GM12892 (cell line): ENCODE data around the gene COG5.

Source experiments
- DNase-seq: peaks from one replicate; pipeline ENCODE4 v3.0.0; 2011; ENCODE audit not compliant: insufficient read length
- FAIRE-seq: peaks from 2 replicates; lab custom pipeline; 2011; peaks lifted over from hg19 to GRCh38; lab: Jason Lieb, UNC
- POLR2A ChIP-seq: IDR thresholded peaks from 2 replicates; pipeline ENCODE4 v1.6.1; 2011; ENCODE audit warnings: low read depth, low read length, control low read depth
- POLR2AphosphoS5 ChIP-seq: IDR thresholded peaks from 2 replicates; pipeline ENCODE4 v1.6.1; 2011; ENCODE audit warnings: low read depth, low read length, control low read depth
- TAF1 ChIP-seq: IDR thresholded peaks from 2 replicates; pipeline ENCODE4 v1.6.1; 2011; ENCODE audit warnings: low read depth, mild to moderate bottlenecking, control low read depth, low read length, borderline replicate concordance

COG5 gene

DNA sequence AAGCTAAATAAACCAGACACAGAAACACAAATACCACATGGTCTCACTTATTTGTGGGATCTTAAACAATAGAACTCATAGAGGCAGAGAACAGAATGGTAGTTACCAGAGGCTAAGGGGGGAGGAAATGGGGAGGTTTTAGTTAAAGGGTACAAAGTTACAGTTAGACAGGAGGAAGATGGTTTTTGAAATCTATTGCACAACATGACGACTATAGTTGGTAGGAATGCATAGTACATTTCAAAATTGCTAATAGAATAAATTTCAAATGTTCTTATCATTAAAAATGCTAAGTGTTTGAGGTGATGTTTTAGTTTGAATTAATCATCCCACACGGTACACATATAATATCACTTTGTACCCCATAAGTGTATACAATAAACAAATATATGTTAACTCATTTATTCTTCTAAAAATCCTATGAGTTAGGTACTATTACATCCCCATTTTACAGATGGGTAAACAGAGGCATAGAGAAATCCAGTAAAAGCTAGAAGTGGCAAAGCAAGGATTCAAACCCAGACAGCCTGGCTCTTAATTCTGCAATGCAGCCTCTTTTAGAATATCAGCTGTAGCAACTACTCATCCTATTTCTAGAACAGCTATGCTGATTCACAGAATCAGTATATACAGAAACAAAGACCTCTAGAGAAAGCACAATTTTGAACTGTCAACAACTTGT, 344.0 kb downstream of the COG5 start:
- no peak for DNase-seq
- TF ChIP-seq POLR2AphosphoS5 (no peak), POLR2A (no peak), TAF1 (no peak)
- FAIRE-seq = no peak

DNA sequence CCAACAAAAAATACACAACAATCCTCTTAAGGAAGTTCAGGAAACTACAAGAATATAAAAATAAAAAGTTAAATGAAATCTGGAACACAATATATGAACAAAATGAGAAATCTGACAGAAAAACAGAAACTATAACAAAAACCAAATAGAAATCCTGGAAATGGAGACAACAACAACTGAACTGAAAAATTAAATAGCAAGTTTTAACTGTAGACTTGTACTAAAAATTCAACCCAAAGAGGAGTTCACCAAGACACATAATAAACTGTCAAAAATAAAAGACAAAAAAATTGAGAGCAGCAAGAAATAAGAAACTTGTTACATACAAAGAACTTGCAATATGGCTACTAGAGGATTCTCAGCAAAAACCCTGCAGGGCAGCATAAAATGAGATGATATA, 349.8 kb downstream of the COG5 start:
- FAIRE-seq (no peak), DNase-seq (no peak)
- TF ChIP-seq TAF1 = no peak
- no peak for TF ChIP-seq POLR2AphosphoS5
- no peak for TF ChIP-seq POLR2A

DNA sequence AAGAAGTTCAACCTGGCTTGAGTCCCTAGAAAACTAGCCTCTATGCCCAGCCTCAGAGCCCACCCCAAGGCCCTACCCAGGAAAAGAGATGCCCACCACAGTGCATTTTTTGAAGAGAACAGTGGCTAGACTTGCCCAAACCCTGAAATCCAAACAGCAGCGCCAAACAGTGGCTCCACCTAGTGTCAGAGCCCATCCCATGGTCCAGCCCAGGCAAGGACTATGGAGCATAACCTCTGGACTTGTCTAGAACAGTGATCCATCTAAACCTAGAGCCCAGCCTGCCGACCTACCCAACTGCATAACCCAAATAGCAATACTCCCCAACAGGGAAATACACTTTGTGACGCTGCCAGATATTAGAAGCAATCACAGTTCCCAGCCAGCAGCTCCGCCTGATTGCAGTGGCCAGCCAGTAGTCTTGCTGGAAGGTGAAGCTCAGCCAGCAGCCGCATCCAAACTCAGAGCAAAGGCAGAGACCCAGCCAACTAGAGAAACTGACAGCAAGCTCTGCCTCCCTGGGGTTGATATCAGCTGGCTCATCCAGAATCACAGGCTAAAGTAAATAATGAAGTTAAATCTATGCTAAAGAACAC, 350.4 kb downstream of the COG5 start:
- DNase-seq (no peak), FAIRE-seq (no peak)
- no peak for TF ChIP-seq TAF1
- no peak for TF ChIP-seq POLR2A

DNA sequence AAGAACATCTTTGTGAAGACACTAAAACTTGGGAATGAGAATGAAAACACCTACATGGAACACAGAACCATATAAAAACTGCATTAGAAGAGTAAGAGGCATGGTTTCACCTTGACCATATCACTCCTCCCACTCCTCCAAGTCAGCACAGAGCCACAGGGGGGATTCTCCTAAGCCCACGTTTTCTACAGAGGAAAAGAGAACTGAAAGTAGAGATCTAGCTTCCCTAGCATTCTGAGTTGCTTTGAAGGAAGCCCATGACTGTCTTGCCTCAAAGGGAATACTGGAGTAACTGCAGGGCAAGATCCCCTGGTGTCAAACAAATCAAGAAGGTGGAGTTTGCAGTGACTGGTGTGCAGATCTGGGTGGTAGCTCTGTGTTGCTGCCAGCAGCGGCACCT, 351.0 kb downstream of the COG5 start:
- DNase-seq (no peak), FAIRE-seq (no peak)
- TF ChIP-seq POLR2A = no peak
- TF ChIP-seq TAF1 = no peak
- TF ChIP-seq POLR2AphosphoS5 = no peak

DNA sequence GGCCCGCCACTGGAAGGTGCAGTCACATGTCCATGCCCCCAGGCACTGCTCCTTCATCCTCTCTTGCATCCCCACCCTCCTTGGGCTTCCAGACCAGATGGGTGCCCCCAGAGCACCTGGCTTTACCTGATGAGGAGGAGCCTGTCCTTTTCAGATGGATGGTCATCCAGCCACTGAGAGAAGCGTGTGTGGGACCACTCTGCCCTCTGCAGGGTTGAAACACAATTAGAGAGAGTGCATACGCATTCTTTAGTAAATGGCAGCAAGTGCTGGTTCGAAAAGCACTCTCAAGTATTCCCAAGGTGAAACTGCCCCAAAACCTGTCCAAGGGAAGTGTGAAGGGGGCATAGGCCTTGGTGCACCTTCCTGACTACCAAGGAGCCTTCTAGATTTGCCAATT, 353.3 kb downstream of the COG5 start:
- DNase-seq (no peak), FAIRE-seq (no peak)
- TF ChIP-seq TAF1 (no peak), POLR2A (no peak), POLR2AphosphoS5 (no peak)

DNA sequence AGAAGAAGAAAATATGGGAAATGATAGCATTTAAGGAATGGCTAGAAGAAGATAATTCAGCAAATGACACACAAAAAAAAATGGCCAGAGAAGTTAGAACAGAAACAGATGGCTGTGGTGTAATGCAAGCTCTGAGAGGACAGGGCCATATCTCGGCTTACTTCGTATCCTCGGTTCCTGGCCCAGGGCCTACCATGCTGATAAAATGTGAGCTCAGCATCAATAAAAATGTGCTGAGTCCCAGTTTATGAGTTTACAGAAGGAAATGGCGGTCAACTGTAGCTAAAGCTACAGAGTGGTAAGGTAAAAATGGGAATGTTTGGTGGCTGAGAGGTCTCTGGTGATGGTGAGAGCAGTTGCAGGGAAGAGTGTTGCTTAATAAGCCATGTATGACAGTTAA, 354.2 kb downstream of the COG5 start:
- no peak for DNase-seq
- no peak for FAIRE-seq
- TF ChIP-seq TAF1 (no peak), POLR2A (no peak), POLR2AphosphoS5 (no peak)

DNA sequence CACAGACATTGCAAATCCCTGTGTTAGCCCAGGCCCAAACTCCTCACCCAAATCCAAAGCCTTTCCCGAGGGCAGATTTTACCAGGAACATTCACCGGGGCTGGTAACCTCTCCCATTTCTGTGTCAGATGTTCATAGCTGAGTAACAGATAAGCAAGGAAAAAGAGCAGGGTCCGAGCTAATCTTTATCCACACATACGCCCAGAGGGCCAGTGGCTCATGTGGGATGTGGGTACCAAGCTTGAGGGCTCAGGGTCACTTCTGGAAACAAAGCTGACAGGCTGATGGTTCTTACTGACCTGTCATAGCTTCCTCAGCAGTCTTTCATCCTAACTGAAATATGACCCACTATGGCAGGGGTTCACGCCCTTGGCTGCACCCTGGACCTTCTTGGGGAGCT, 355.2 kb downstream of the COG5 start:
- no peak for TF ChIP-seq POLR2AphosphoS5
- no peak for TF ChIP-seq TAF1
- TF ChIP-seq POLR2A = no peak
- FAIRE-seq (no peak), DNase-seq (no peak)

DNA sequence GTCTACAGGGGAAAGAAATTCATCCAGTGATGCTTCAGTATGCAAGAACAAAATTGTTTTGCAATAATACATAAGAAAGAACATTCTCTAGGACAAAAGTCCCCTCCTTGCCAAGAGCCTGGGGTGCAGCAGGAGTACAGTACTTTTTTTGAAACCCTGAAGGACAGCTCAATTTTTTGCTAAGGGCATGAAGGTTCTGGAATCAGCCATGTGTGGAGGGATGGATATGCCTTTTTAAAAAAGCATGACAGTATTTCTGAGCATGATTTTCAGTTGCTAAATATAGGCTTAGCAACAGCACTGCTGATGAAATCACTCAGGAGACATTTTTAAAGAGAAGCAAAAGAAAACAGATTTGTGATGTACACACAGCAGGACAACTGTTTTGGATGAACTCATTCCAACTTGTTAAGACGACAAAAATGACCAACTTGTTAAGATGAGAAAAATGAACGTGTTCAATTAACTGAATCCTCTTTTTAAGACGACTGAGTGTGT, 355.6 kb downstream of the COG5 start:
- FAIRE-seq (no peak), DNase-seq (no peak)
- TF ChIP-seq TAF1 = no peak
- TF ChIP-seq POLR2AphosphoS5 = no peak
- no peak for TF ChIP-seq POLR2A

DNA sequence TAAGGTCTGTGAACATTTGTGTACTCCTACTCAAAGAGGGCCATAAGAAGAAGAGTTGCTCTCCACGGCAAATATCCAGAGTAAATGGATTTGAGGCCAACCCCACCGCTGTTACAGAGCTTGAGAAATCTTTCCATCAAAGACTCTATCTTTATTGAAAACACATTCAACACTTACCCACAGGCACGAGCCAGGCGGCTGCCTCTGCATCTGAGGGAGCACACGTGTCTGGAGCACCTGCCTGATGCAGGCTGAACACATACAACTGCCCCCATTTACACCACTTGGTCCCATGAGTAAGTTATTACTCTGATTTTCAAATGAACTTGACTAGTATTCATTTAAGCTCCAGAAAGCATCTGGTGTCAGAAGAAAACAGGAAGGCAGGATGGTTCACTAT, 356.3 kb downstream of the COG5 start:
- DNase-seq (no peak), FAIRE-seq (no peak)
- TF ChIP-seq POLR2AphosphoS5 (no peak), TAF1 (no peak), POLR2A (no peak)

DNA sequence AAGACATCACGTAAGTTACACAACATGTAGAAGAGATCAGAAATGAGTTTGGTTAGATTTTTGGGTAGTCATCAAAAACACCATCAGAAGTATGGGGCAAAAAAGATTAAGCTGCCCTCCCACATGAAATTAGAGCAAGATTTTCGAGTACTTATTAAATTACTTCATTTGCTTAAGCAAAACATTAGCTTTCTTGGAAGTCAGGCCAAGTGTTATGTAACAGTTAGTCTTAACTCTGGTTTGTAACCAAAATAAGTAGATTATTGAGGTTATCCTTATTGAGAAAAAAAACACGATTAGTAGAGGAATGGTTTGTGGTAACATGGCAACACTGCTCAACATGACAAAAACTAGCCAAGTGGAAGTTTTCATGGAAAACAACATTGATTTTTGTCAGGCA, 357.0 kb downstream of the COG5 start:
- no peak for FAIRE-seq
- no peak for DNase-seq
- no peak for TF ChIP-seq TAF1
- no peak for TF ChIP-seq POLR2AphosphoS5
- no peak for TF ChIP-seq POLR2A

DNA sequence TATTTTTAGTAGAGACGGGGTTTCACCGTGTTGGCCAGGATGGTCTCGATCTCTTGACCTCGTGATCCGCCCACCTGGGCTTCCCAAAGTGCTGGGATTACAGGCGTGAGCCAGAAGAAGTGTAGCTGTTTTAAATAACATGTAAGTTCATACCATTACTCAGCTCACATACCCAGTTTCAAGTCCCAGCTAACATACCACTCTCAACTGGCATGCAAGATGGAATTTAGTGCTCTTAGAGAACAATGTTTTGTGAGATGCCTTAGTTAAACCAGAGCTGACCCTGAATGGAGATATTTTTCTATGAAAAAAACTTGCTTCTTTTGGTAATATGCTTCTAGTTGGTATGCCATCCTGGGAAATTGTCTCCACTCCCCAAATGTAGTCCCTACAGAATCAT, 357.6 kb downstream of the COG5 start:
- DNase-seq (no peak), FAIRE-seq (no peak)
- TF ChIP-seq POLR2AphosphoS5 (no peak), TAF1 (no peak), POLR2A (no peak)

DNA sequence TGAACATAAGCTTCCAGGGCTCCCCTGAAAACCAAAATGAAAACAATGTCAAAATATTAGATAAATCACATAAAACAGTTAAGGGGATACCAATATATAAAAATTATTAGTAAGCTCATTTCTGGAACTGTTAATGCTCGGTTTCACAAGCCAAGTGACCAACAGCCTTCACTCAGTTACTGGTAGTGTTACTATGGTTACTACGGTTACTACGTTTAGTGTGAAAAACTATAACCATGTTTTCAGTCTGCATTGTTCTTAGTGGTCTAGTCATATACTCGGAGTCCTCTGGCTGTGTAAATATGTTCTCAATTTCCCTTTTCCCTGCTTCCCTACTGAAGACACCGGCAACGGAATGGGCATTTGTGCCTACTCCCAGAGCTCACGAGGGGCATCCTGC, 360.1 kb downstream of the COG5 start:
- DNase-seq (no peak), FAIRE-seq (no peak)
- TF ChIP-seq TAF1 = no peak
- TF ChIP-seq POLR2AphosphoS5 = no peak
- no peak for TF ChIP-seq POLR2A
